OCI-LY7 (cell line): ENCODE data around the gene ATP12A.

ENCODE experiments used
- EZH2phosphoT487 ChIP-seq: fragments of 200-600 bp; sonication (generic); IDR thresholded peaks from 2 replicates; pipeline ENCODE4 v1.6.1; 2018; ENCODE audit warnings: low read depth, borderline replicate concordance, mild to moderate bottlenecking, mixed run types, antibody characterized with exemption, low read length, moderate library complexity, mixed read lengths
- TF ChIP-seq, protein P1 (sequence below): fragments of 200-600 bp; sonication (generic); conservative IDR thresholded peaks from 2 replicates; pipeline ENCODE4 v1.5.1; 2014; ENCODE audit warnings: mild to moderate bottlenecking, antibody characterized with exemption, low read length, moderate library complexity, mixed read lengths

DNA sequence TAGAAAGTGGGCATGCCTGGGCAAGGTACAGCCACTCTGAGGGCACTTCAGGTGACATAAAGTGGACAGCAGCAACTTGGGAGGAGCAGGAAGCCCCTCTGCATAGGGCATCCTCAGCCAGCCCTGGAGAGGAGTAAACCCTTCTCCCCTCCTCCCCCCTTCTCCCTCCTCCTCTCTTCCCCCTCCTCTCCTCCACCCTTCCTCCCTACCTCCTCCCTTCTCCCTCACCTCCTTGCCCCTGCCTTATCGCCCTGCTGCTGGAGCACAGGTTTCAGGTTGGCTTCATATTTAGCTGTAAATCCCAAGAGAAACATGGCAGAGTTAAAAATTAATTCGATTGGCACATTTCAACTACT lies 30.5 kb upstream of the ATP12A start:
- TF ChIP-seq EZH2phosphoT487: no peak
- TF ChIP-seq, protein P1, sequence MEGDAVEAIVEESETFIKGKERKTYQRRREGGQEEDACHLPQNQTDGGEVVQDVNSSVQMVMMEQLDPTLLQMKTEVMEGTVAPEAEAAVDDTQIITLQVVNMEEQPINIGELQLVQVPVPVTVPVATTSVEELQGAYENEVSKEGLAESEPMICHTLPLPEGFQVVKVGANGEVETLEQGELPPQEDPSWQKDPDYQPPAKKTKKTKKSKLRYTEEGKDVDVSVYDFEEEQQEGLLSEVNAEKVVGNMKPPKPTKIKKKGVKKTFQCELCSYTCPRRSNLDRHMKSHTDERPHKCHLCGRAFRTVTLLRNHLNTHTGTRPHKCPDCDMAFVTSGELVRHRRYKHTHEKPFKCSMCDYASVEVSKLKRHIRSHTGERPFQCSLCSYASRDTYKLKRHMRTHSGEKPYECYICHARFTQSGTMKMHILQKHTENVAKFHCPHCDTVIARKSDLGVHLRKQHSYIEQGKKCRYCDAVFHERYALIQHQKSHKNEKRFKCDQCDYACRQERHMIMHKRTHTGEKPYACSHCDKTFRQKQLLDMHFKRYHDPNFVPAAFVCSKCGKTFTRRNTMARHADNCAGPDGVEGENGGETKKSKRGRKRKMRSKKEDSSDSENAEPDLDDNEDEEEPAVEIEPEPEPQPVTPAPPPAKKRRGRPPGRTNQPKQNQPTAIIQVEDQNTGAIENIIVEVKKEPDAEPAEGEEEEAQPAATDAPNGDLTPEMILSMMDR: no peak
